Measurements from ENCODE around the gene INPP4B. TPM values are rescaled to one million over a fixed set of nuclear protein-coding genes. Genes with fewer than 3 reads are reported as not detected.

INPP4B gene
- total and polyA plus RNA-seq, 3 donors from 2014 or later, result 23.2 to 64.5 (median 55.2) TPM

- Histone ChIP-seq H3K4me3 (no peak overlapping the region), H3K4me1 (no peaks in the 10 kb centered on the region), H3K27ac (no peak overlapping the region), H3K27me3 (no peaks in the 10 kb centered on the region), H3K36me3 (ENCODE audit: low read depth, missing control alignments) (no peaks in the 10 kb centered on the region), H3K9me3 (no peaks in the 10 kb centered on the region)
- TF ChIP-seq CTCF (IDR thresholded peaks at IDR 0.05) (no peak), POLR2A (IDR thresholded peaks at IDR 0.05) (no peak)
- DNase-seq, result no peak
- intact Hi-C loops (cut with DNase I; ENCODE audit: low total_unique reads), result no loop called here
- 96% methylated on average over 3 of the region's 3 CpGs for WGBS, 2 donors
These were observed 477.0 kb downstream of the INPP4B start for GRCh38 chr4:142369141-142369540.

- WGBS, 2 donors, result 64% methylated on average over 6 of the region's 6 CpGs
- intact Hi-C loops (cut with DNase I; ENCODE audit: low total_unique reads), result no loop called here
- no peaks in the 10 kb centered on the region for H3K9me3 ChIP-seq
- no peak overlapping the region for H3K4me3 ChIP-seq
- no peaks in the 10 kb centered on the region for H3K27me3 ChIP-seq
- DNase-seq, result no peak
- H3K36me3 ChIP-seq (ENCODE audit: low read depth, missing control alignments), result no peaks in the 10 kb centered on the region
- no peak for TF ChIP-seq CTCF (IDR thresholded peaks at IDR 0.05)
- TF ChIP-seq POLR2A (IDR thresholded peaks at IDR 0.05), result no peak
- H3K27ac ChIP-seq, result no peak overlapping the region
- no peaks in the 10 kb centered on the region for H3K4me1 ChIP-seq
These were observed 478.5 kb downstream of the INPP4B start for GRCh38 chr4:142367418-142368180.

GRCh38 chr4:142366769-142367181 is 479.3 kb downstream of the INPP4B start:
- Histone ChIP-seq H3K36me3 (ENCODE audit: low read depth, missing control alignments) (no peaks in the 10 kb centered on the region), H3K9me3 (no peaks in the 10 kb centered on the region), H3K27ac (no peak overlapping the region), H3K4me1 (no peaks in the 10 kb centered on the region), H3K27me3 (no peaks in the 10 kb centered on the region), H3K4me3 (no peak overlapping the region)
- DNase-seq, result no peak
- TF ChIP-seq POLR2A (IDR thresholded peaks at IDR 0.05) (no peak), CTCF (IDR thresholded peaks at IDR 0.05) (no peak)
- intact Hi-C loops (cut with DNase I; ENCODE audit: low total_unique reads), result no loop called here

GRCh38 chr4:142365391-142365790 is 480.7 kb downstream of the INPP4B start:
- no peaks in the 10 kb centered on the region for H3K9me3 ChIP-seq
- intact Hi-C loops (cut with DNase I; ENCODE audit: low total_unique reads), result no loop called here
- 65 to 79% methylated on average over 1 of the region's 1 CpG for WGBS, 2 donors
- no peak overlapping the region for H3K4me3 ChIP-seq
- TF ChIP-seq CTCF (IDR thresholded peaks at IDR 0.05), result no peak
- no peak for TF ChIP-seq POLR2A (IDR thresholded peaks at IDR 0.05)
- H3K27ac ChIP-seq, result no peak overlapping the region
- H3K36me3 ChIP-seq (ENCODE audit: low read depth, missing control alignments), result no peaks in the 10 kb centered on the region
- no peak for DNase-seq
- no peaks in the 10 kb centered on the region for H3K27me3 ChIP-seq
- no peaks in the 10 kb centered on the region for H3K4me1 ChIP-seq

GRCh38 chr4:142363686-142364085 is 482.4 kb downstream of the INPP4B start:
- H3K9me3 ChIP-seq, result no peaks in the 10 kb centered on the region
- WGBS, 2 donors, result 73 to 94% methylated on average over 1 of the region's 1 CpG
- intact Hi-C loops (cut with DNase I; ENCODE audit: low total_unique reads), result no loop called here
- no peaks in the 10 kb centered on the region for H3K36me3 ChIP-seq (ENCODE audit: low read depth, missing control alignments)
- H3K27ac ChIP-seq, result no peak overlapping the region
- H3K4me1 ChIP-seq, result no peaks in the 10 kb centered on the region
- H3K4me3 ChIP-seq, result no peak overlapping the region
- H3K27me3 ChIP-seq, result no peaks in the 10 kb centered on the region
- no peak for DNase-seq
- no peak for TF ChIP-seq CTCF (IDR thresholded peaks at IDR 0.05)
- no peak for TF ChIP-seq POLR2A (IDR thresholded peaks at IDR 0.05)

Measured in testis (tissue), 3 donors.